Hepatocyte (in vitro differentiated cells): ENCODE results near the gene ENTHD1. TPM values are rescaled to one million over a fixed set of nuclear protein-coding genes. Genes with fewer than 3 reads are reported as not detected.
"Not testable (repeated sequence)": the region's sequence is repeated elsewhere in the genome, so short reads cannot be mapped to it uniquely, and the experiment has no call there.

ENCODE experiments used
- DNase-seq: peaks from one replicate; pipeline ENCODE4 v3.0.0-alpha.2; 2016; ENCODE audit warnings: low spot score
- H2AFZ ChIP-seq: fragments of 200-600 bp; sonication (generic); 2 replicates; pipeline ENCODE4 v1.6.0; 2016; ENCODE audit warnings: antibody characterized with exemption, mild to moderate bottlenecking
- H3K27ac ChIP-seq: fragments of 200-600 bp; sonication (generic); 2 replicates; pipeline ENCODE4 v1.5.1; 2016; ENCODE audit warnings: mild to moderate bottlenecking
- H3K27me3 ChIP-seq: fragments of 200-600 bp; sonication (generic); 2 replicates; pipeline ENCODE4 v1.6.1; 2016
- H3K36me3 ChIP-seq: fragments of 200-600 bp; sonication (generic); replicated peaks from 2 replicates; pipeline ENCODE4 v1.5.1; 2016; ENCODE audit warnings: low read depth; ENCODE audit not compliant: insufficient read depth
- H3K4me1 ChIP-seq: fragments of 200-600 bp; sonication (generic); 2 replicates; pipeline ENCODE4 v1.5.1; 2016; ENCODE audit warnings: mild to moderate bottlenecking, moderate library complexity; ENCODE audit not compliant: insufficient read depth
- H3K4me2 ChIP-seq: fragments of 200-600 bp; sonication (generic); 2 replicates; pipeline ENCODE4 v1.6.0; 2016
- H3K4me3 ChIP-seq: fragments of 200-600 bp; sonication (generic); 2 replicates; pipeline ENCODE4 v1.5.1; 2016; ENCODE audit warnings: mild to moderate bottlenecking
- H3K79me2 ChIP-seq: fragments of 200-600 bp; sonication (generic); 2 replicates; pipeline ENCODE4 v1.6.0; 2017; ENCODE audit warnings: mild to moderate bottlenecking
- H3K9me2 ChIP-seq: fragments of 200-600 bp; sonication (generic); replicated peaks from 2 replicates; pipeline ENCODE4 v1.6.0; 2017; ENCODE audit warnings: mild to moderate bottlenecking; ENCODE audit not compliant: insufficient read depth
- H3K9me3 ChIP-seq: fragments of 200-600 bp; sonication (generic); 2 replicates; pipeline ENCODE4 v1.5.1; 2016; ENCODE audit warnings: low read depth, mild to moderate bottlenecking
- H4K20me1 ChIP-seq: fragments of 200-600 bp; sonication (generic); 2 replicates; pipeline ENCODE4 v1.6.0; 2016; ENCODE audit warnings: mild to moderate bottlenecking; ENCODE audit not compliant: insufficient read depth, poor library complexity, severe bottlenecking
- CTCF ChIP-seq: fragments of 200-600 bp; sonication (generic); IDR thresholded peaks from 2 replicates; pipeline ENCODE4 v1.5.1; 2016; ENCODE audit warnings: antibody characterized with exemption, mild to moderate bottlenecking; ENCODE audit not compliant: poor library complexity
- EZH2 ChIP-seq: fragments of 200-600 bp; sonication (generic); IDR thresholded peaks from 2 replicates; pipeline ENCODE4 v1.6.1; 2016; ENCODE audit warnings: antibody characterized with exemption, mild to moderate bottlenecking, borderline replicate concordance
- EZH2phosphoT487 ChIP-seq: fragments of 200-600 bp; sonication (generic); IDR thresholded peaks from one replicate; pipeline ENCODE4 v1.6.1; 2018; ENCODE audit warnings: antibody characterized with exemption, mild to moderate bottlenecking, low read depth, moderate library complexity; ENCODE audit not compliant: unreplicated experiment, severe bottlenecking
- WGBS: methylation state at CpG from one replicate; pipeline ENCODE4 v1.1.6; 2016; ENCODE audit warnings: low lambda C conversion rate; ENCODE audit errors: missing lambda C conversion rate; 5-methylcytosine and 5-hydroxymethylcytosine counted together
- polyA plus RNA-seq: library from polyadenylated mRNA; unstranded; fragments of >200 nt; fragmentation: Nextera tagmentation; extraction: Ambion mirVana; gene quantifications from 2 replicates; pipeline ENCODE4 v1.2.1, GENCODE V29; 2016
- total RNA-seq: library from RNA; depleted of rRNA; stranded (reverse); fragments of >200 nt; gene quantifications from 2 replicates; pipeline ENCODE4 v1.2.3, GENCODE V29; 2014

The ENTHD1 gene
- total and polyA plus RNA-seq, 2 experiments from 2014 or later: not detected

- H3K79me2 ChIP-seq: no peaks in the 10 kb centered on the region
- H3K27ac ChIP-seq: no peak overlapping the region
- WGBS: 91% methylated on average over 4 of the region's 4 CpGs
- H2AFZ ChIP-seq: no peak overlapping the region
- H3K9me3 ChIP-seq: no peaks in the 10 kb centered on the region
- DNase-seq: no peak
- H3K27me3 ChIP-seq: peaks cover 17% of the 10 kb centered on the region
- no peaks in the 10 kb centered on the region for H4K20me1 ChIP-seq
- H3K4me2 ChIP-seq: no peak overlapping the region
- TF ChIP-seq CTCF (no peak), EZH2 (no peak), EZH2phosphoT487 (no peak)
- no peak overlapping the region for H3K4me3 ChIP-seq
- H3K4me1 ChIP-seq: no peaks in the 10 kb centered on the region
- H3K9me2 ChIP-seq: no peaks in the 10 kb centered on the region
- H3K36me3 ChIP-seq: no peaks in the 10 kb centered on the region
Observed at GRCh38 chr22:39904862-39905261, 11.3 kb upstream of the ENTHD1 start.

GRCh38 chr22:39904024-39904423 is 10.5 kb upstream of the ENTHD1 start:
- not testable (repeated sequence) for H3K4me2 ChIP-seq, H3K9me3 ChIP-seq, H3K4me3 ChIP-seq, H2AFZ ChIP-seq, H3K4me1 ChIP-seq, H3K79me2 ChIP-seq, H3K9me2 ChIP-seq, DNase-seq, H4K20me1 ChIP-seq, H3K36me3 ChIP-seq, H3K27ac ChIP-seq
- 92% methylated on average over 10 of the region's 10 CpGs for WGBS
- H3K27me3 ChIP-seq: peaks cover 20% of the 10 kb centered on the region

- Histone ChIP-seq H3K9me3 (no peaks in the 10 kb centered on the region), H3K4me3 (no peak overlapping the region), H3K27ac (no peak overlapping the region), H2AFZ (no peak overlapping the region), H3K9me2 (no peaks in the 10 kb centered on the region), H3K36me3 (no peaks in the 10 kb centered on the region), H3K79me2 (no peaks in the 10 kb centered on the region), H3K4me1 (no peaks in the 10 kb centered on the region), H3K4me2 (no peak overlapping the region), H3K27me3 (peaks cover 27% of the 10 kb centered on the region), H4K20me1 (no peaks in the 10 kb centered on the region)
- no peak for DNase-seq
- WGBS: 85% methylated on average over 8 of the region's 8 CpGs
- no peak for TF ChIP-seq CTCF
- no peak for TF ChIP-seq EZH2phosphoT487
- TF ChIP-seq EZH2: no peak
Observed at GRCh38 chr22:39901565-39902146, 8.1 kb upstream of the ENTHD1 start.

GRCh38 chr22:39900306-39901227 is 7.0 kb upstream of the ENTHD1 start, which contains the start of gene GRAP2:
Gene GRAP2 (plus strand): TSS chr22:39901084. CDS start chr22:39947107, 46,023 bp downstream.
- no peak within 1 kb of the TSS for H3K4me3 ChIP-seq
- H3K9me2 ChIP-seq: no peaks in the 10 kb centered on the region
- H3K36me3 ChIP-seq: no peaks in the 10 kb centered on the region
- no peaks in the 10 kb centered on the region for H3K79me2 ChIP-seq
- no peaks in the 10 kb centered on the region for H3K9me3 ChIP-seq
- H3K4me1 ChIP-seq: no peaks in the 10 kb centered on the region
- peaks cover 27% of the 10 kb centered on the region for H3K27me3 ChIP-seq
- H2AFZ ChIP-seq: no peak within 1 kb of the TSS
- DNase-seq: no peak
- no peak within 1 kb of the TSS for H3K4me2 ChIP-seq
- TF ChIP-seq CTCF: no peak
- no peaks in the 10 kb centered on the region for H4K20me1 ChIP-seq
- no peak within 1 kb of the TSS for H3K27ac ChIP-seq
- 82% methylated on average over 4 of the region's 4 CpGs for WGBS
